ENCODE measurements around the gene NUDT21. TPM values are rescaled to one million over a fixed set of nuclear protein-coding genes. Genes with fewer than 3 reads are reported as not detected.

The NUDT21 gene
- total RNA-seq, 1 experiment from 2014 or later = 218 TPM

- Histone ChIP-seq H2AFZ (ENCODE audit: low read depth, low read length, poor library complexity, severe bottlenecking) (no peak overlapping the region), H3K4me2 (ENCODE audit: low read length) (no peak overlapping the region), H3K4me1 (ENCODE audit: control insufficient read depth in 1 of 2, insufficient read depth in 2 of 2, low read length in 2 of 2) (no peaks in the 10 kb centered on the region), H3K36me3 (ENCODE audit: control insufficient read depth in 1 of 2, insufficient read depth in 2 of 2, low read length in 2 of 2) (peaks cover 0 to 4% of the 10 kb centered on the region in 2 experiments; a peak in 1 of 4 replicates), H3K27me3 (ENCODE audit: insufficient read depth, low read length) (no peaks in the 10 kb centered on the region), H3K79me2 (ENCODE audit: insufficient read depth, low read length) (no peaks in the 10 kb centered on the region), H3K9me2 (ENCODE audit: insufficient read depth) (no peaks in the 10 kb centered on the region), H3K9ac (ENCODE audit: low read length) (no peak overlapping the region), H4K20me1 (ENCODE audit: insufficient read depth) (no peaks in the 10 kb centered on the region), H3K27ac (ENCODE audit: low read depth, low read length) (no peak overlapping the region), H3K9me3 (ENCODE audit: control insufficient read depth in 1 of 2, insufficient read depth in 1 of 2, low read depth in 1 of 2, low read length in 2 of 2) (no peaks in the 10 kb centered on the region), H3K4me3 (replicated peaks in 1 of 2; ENCODE audit: low read depth in 1 of 2, low read length in 2 of 2) (no peak overlapping the region)
- ChIA-PET POLR2A (no interaction called here), CTCF (no interaction called here), RAD21 (ENCODE audit: low non-redundant PET in 1 of 2, low total read pairs in 2 of 2, uncharacterized antibody in 2 of 2, unreplicated experiment in 2 of 2) (no interaction called here)
- TF ChIP-seq POLR2A (IDR thresholded peaks at IDR 0.05; ENCODE audit: borderline replicate concordance, extremely low read depth, insufficient read depth, insufficient read length) = no peak
- no peak for TF ChIP-seq SIN3A (IDR thresholded peaks at IDR 0.05; ENCODE audit: low read depth)
- TF ChIP-seq ATF3 (IDR thresholded peaks at IDR 0.05) = no peak
- no peak for TF ChIP-seq EZH2 (IDR thresholded peaks at IDR 0.05)
- TF ChIP-seq CTCF (IDR thresholded peaks at IDR 0.05 in 2 of 3, conservative IDR thresholded peaks at IDR 0.05 in 1 of 3; ENCODE audit: borderline replicate concordance in 1 of 3, insufficient read depth in 1 of 3, low read depth in 2 of 3, low read length in 2 of 3) = no peak
- no peak for DNase-seq (ENCODE audit: low read depth, low spot score)
- intact Hi-C loops (cut with micrococcal nuclease) = no loop called here
- no peak for ATAC-seq
- no TSS peak for BruUV-seq (replicated peaks)
Measured at GRCh38 chr16:56488035-56488434, 36.9 kb upstream of the NUDT21 start.

- POLR2A ChIA-PET = no interaction called here
- CTCF ChIA-PET = no interaction called here
- RAD21 ChIA-PET (ENCODE audit: low non-redundant PET in 1 of 2, low total read pairs in 2 of 2, uncharacterized antibody in 2 of 2, unreplicated experiment in 2 of 2) = no interaction called here
- H3K9ac ChIP-seq (ENCODE audit: low read length) = no peak overlapping the region
- H3K36me3 ChIP-seq (ENCODE audit: control insufficient read depth in 1 of 2, insufficient read depth in 2 of 2, low read length in 2 of 2) = peaks cover 0 to 8% of the 10 kb centered on the region in 2 experiments; a peak in 2 of 4 replicates
- no peak overlapping the region for H2AFZ ChIP-seq (ENCODE audit: low read depth, low read length, poor library complexity, severe bottlenecking)
- no peaks in the 10 kb centered on the region for H3K27me3 ChIP-seq (ENCODE audit: insufficient read depth, low read length)
- no peaks in the 10 kb centered on the region for H3K9me3 ChIP-seq (ENCODE audit: control insufficient read depth in 1 of 2, insufficient read depth in 1 of 2, low read depth in 1 of 2, low read length in 2 of 2)
- H3K4me2 ChIP-seq (ENCODE audit: low read length) = no peak overlapping the region
- H3K27ac ChIP-seq (ENCODE audit: low read depth, low read length) = no peak overlapping the region
- ATAC-seq (no peak), DNase-seq (ENCODE audit: low read depth, low spot score) (no peak)
- peaks cover 0 to 8% of the 10 kb centered on the region in 2 experiments; a peak in 2 of 4 replicates for H3K4me1 ChIP-seq (ENCODE audit: control insufficient read depth in 1 of 2, insufficient read depth in 2 of 2, low read length in 2 of 2)
- no peaks in the 10 kb centered on the region for H3K79me2 ChIP-seq (ENCODE audit: insufficient read depth, low read length)
- BruUV-seq (replicated peaks) = no TSS peak
- H3K4me3 ChIP-seq (replicated peaks in 1 of 2; ENCODE audit: low read depth in 1 of 2, low read length in 2 of 2) = no peak overlapping the region
- intact Hi-C loops (cut with micrococcal nuclease) = no loop called here
- no peaks in the 10 kb centered on the region for H3K9me2 ChIP-seq (ENCODE audit: insufficient read depth)
- H4K20me1 ChIP-seq (ENCODE audit: insufficient read depth) = no peaks in the 10 kb centered on the region
- TF ChIP-seq POLR2A (IDR thresholded peaks at IDR 0.05; ENCODE audit: borderline replicate concordance, extremely low read depth, insufficient read depth, insufficient read length) (no peak), CTCF (IDR thresholded peaks at IDR 0.05 in 2 of 3, conservative IDR thresholded peaks at IDR 0.05 in 1 of 3; ENCODE audit: borderline replicate concordance in 1 of 3, insufficient read depth in 1 of 3, low read depth in 2 of 3, low read length in 2 of 3) (no peak), MAX (IDR thresholded peaks at IDR 0.05) (no peak)
Measured at GRCh38 chr16:56483394-56483793, 32.3 kb upstream of the NUDT21 start.

Data from HCT116 (cell line).